GOT3 (cell line): ENCODE data around the gene OR56B4.
"Not testable (repeated sequence)": the region's sequence is repeated elsewhere in the genome, so short reads cannot be mapped to it uniquely, and the experiment has no call there.

ENCODE experiments used
- DNase-seq: peaks from one replicate; lab custom pipeline; 2025; ENCODE audit warnings: mixed read lengths; lab: John Stamatoyannopoulos, UW

Gene OR56B4

GRCh38 chr11:6107384-6107783, at the start of gene OR56B4:
OR56B4 (plus strand) TSS chr11:6107684; CDS start chr11:6107779, 95 bp downstream.
- not testable (repeated sequence) for DNase-seq

GRCh38 chr11:6061475-6061874, 46.0 kb upstream of the OR56B4 start:
- no peak for DNase-seq

GRCh38 chr11:6062691-6063358, 44.7 kb upstream of the OR56B4 start:
- no peak for DNase-seq

GRCh38 chr11:6067502-6067901, 40.0 kb upstream of the OR56B4 start:
- no peak for DNase-seq

- not testable (repeated sequence) for DNase-seq
These were observed 31.0 kb upstream of the OR56B4 start for GRCh38 chr11:6076443-6076842.

GRCh38 chr11:6077723-6078122, 29.8 kb upstream of the OR56B4 start:
- DNase-seq: no peak

GRCh38 chr11:6079463-6079862, 28.0 kb upstream of the OR56B4 start:
- DNase-seq: no peak

GRCh38 chr11:6083129-6083528, 24.4 kb upstream of the OR56B4 start:
- DNase-seq: no peak

- DNase-seq: no peak
These were observed 22.9 kb upstream of the OR56B4 start for GRCh38 chr11:6084587-6084986.

GRCh38 chr11:6094186-6094585, 13.3 kb upstream of the OR56B4 start:
- no peak for DNase-seq

GRCh38 chr11:6095798-6096197, 11.7 kb upstream of the OR56B4 start:
- no peak for DNase-seq

- no peak for DNase-seq
These were observed 11.1 kb upstream of the OR56B4 start for GRCh38 chr11:6096417-6096816.

GRCh38 chr11:6099577-6099976, 7.9 kb upstream of the OR56B4 start:
- DNase-seq: no peak

GRCh38 chr11:6110011-6110410, 2.5 kb downstream of the OR56B4 start:
- no peak for DNase-seq

- no peak for DNase-seq
These were observed 4.2 kb downstream of the OR56B4 start for GRCh38 chr11:6111673-6112072.

- DNase-seq: no peak
These were observed 9.2 kb downstream of the OR56B4 start for GRCh38 chr11:6116638-6117037.

GRCh38 chr11:6124245-6124644, 16.8 kb downstream of the OR56B4 start:
- DNase-seq: no peak

- no peak for DNase-seq
These were observed 20.4 kb downstream of the OR56B4 start for GRCh38 chr11:6127881-6128280.

- DNase-seq: no peak
These were observed 21.5 kb downstream of the OR56B4 start for GRCh38 chr11:6129011-6129410.

- no peak for DNase-seq
These were observed 22.2 kb downstream of the OR56B4 start for GRCh38 chr11:6129635-6130034.

GRCh38 chr11:6132431-6132830, 24.9 kb downstream of the OR56B4 start:
- DNase-seq: no peak

GRCh38 chr11:6135936-6136335, 28.5 kb downstream of the OR56B4 start:
- DNase-seq: not testable (repeated sequence)

GRCh38 chr11:6142936-6143335, 35.5 kb downstream of the OR56B4 start:
- no peak for DNase-seq

- DNase-seq: not testable (repeated sequence)
These were observed 36.3 kb downstream of the OR56B4 start for GRCh38 chr11:6143737-6144136.
